GM10847 (cell line): ENCODE data around the gene SPRR3.

Source experiments
- POLR2A ChIP-seq: IDR thresholded peaks from 2 replicates; pipeline ENCODE4 v1.6.1; 2011; ENCODE audit not compliant: insufficient read length; ENCODE audit errors: extremely low read depth

SPRR3 gene

DNA sequence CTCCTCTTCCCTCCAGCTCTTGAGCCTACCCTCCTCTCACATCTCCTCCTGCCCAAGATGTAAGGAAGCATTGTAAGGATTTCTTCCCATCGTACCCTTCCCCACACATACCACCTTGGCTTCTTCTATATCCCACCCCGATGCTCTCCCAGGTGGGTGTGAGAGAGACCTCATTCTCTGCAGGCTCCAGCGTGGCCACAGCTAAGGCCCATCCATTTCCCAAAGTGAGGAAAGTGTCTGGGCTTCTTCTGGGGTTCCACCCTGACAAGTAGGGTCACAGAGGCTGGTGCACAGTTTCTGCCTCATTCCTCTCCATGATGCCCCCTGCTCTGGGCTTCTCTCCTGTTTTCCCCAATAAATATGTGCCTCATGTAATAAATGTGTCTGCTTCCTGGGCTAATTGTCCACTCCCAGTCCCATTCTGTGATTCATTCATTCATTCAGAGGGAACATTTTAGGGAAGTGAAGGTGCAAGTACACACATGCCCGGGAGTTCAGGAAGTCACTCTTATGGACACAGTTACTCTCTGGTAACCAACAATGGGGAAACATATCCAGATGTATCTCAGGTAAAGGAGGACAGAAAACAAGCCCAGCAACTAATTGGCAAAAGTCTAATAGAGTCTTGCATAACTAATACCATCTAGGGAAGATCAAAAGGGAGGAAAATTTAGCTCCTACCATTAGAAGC, 29.2 kb upstream of the SPRR3 start:
- no peak for TF ChIP-seq POLR2A

DNA sequence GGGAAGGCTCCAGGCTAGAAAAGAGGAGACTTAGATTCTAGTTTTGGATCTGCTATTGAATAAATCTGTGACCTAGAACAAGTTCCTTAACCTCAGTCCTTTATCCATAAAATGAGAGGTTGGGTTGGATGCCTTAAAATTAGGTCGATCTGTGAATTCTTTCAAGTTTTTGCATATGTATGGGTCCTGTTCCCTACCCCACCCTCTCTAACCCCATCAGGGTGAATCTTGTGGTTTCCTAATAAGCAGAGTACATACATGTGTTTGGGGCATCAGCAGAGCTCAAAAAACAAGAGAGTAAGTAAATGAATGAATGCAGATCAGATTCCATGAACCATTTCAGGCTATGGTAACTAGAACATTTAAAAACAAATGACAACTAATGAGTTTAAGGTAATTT, 24.9 kb upstream of the SPRR3 start:
- TF ChIP-seq POLR2A, result no peak

- TF ChIP-seq POLR2A, result no peak
Observed at GRCh38 chr1:152977614-152978013, 23.9 kb upstream of the SPRR3 start.

DNA sequence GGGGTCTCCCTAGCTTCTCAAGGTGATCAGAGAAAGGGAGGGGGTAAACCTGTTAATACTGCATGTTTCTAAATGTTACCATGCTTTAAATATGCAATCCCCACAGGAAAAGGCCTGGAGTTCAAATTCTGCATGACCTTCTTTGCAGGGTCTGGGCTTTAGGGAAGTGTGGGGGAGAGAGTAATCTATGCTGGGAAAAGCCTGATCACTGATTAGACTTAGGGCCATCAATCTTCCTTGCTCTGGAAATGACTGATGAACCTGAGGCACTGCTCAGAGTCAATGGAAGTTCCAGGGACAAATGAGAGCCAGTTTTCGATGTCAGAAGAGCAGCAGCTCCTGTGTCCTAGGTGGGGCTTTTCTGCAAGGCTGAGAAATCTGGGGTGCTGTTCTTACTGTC, 20.9 kb upstream of the SPRR3 start:
- no peak for TF ChIP-seq POLR2A

DNA sequence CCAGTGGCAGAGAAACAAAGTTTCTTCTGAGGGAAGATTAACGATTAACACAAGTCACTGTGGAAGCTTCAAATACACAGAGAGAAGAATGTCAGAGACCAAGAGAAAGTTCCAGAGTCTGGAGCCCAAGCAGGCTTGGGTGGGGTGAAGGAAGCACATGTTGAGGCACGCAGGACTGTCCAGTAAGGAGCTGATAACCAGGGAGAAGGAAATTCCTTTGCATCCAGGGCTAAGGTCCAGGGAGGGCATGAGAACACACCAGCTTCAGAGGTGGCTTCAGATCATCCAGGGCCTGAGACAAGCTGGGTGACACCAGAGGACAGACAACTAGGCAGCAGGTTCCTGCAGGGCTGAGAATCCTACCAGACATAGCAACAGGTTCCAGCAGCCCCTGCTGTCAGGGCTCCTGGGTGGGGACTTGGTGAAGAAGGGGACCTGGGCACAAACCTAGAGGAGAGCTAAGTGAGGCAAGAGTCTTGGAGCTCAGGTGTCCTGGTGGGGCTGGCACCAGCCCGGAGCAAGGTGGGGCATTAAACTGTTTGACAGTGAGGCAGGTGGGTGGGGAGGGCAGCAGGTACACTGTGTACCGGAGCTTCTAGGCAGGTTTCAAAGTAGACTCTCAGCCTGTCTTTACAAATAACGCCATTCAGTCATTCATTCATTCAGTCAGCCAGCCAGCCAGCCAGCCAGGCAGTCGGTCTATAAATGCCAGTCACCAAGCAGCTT, 20.2 kb upstream of the SPRR3 start:
- TF ChIP-seq POLR2A, result no peak

GRCh38 chr1:152982076-152982475, 19.5 kb upstream of the SPRR3 start:
- TF ChIP-seq POLR2A, result no peak

- no peak for TF ChIP-seq POLR2A
Observed at GRCh38 chr1:152983234-152983633, 18.3 kb upstream of the SPRR3 start.

DNA sequence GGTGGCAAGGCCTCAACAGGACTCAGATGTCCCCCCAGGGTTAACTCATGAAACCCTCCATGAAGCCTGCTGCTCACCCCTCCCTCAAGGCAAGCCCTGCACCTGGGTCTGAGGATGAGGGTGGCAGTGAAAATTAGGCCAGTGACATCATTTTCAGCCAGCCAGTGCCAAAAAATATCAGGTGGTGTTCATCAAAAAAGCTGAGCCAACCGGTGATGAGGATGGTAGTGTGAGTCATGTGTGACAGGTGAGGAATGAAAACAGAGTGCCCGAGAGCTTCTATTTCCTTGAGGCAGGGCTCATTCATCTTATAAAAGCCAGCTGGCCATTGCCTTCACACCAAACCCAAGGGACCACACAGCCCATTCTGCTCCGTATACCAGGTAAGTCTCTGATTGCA, 17.8 kb upstream of the SPRR3 start, which contains the start of gene SPRR1A:
TSS of gene SPRR1A (plus strand) at position 339 of the 400 bp plus-strand sequence. CDS start 1,150 bp downstream, outside the sequence.
- no peak for TF ChIP-seq POLR2A

- TF ChIP-seq POLR2A, result no peak
Observed at GRCh38 chr1:152986578-152986977, 15.0 kb upstream of the SPRR3 start.

- no peak for TF ChIP-seq POLR2A
Observed at GRCh38 chr1:152993186-152993585, 8.4 kb upstream of the SPRR3 start.

DNA sequence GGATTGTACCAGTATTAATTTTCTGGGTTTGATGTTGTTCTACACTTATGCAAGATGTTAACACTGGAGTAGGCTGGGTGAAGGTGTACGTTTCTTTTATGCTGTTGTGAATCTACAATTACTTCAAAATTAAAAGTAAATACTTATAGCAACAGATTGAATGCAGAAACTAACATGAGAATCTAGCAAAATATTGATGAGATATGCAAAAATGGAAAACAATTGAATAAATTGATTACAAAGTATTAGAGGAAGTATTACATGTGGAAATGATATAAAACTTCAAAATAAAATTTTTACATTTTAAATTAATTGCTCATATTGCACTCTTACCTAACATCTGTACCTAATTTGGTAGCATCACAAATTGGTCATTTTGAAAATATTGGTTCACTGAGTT, 5.7 kb upstream of the SPRR3 start:
- TF ChIP-seq POLR2A, result no peak

GRCh38 chr1:152996633-152997400, 4.7 kb upstream of the SPRR3 start:
- TF ChIP-seq POLR2A, result no peak

GRCh38 chr1:152997901-152998300, 3.6 kb upstream of the SPRR3 start:
- no peak for TF ChIP-seq POLR2A

GRCh38 chr1:152998476-152998875, 3.1 kb upstream of the SPRR3 start:
- no peak for TF ChIP-seq POLR2A

- no peak for TF ChIP-seq POLR2A
Observed at GRCh38 chr1:152999818-153000217, 1.7 kb upstream of the SPRR3 start.

- TF ChIP-seq POLR2A, result no peak
Observed at GRCh38 chr1:153000294-153000693, 1.3 kb upstream of the SPRR3 start.

- no peak for TF ChIP-seq POLR2A
Observed at GRCh38 chr1:153023109-153023508, 21.6 kb downstream of the SPRR3 start.

DNA sequence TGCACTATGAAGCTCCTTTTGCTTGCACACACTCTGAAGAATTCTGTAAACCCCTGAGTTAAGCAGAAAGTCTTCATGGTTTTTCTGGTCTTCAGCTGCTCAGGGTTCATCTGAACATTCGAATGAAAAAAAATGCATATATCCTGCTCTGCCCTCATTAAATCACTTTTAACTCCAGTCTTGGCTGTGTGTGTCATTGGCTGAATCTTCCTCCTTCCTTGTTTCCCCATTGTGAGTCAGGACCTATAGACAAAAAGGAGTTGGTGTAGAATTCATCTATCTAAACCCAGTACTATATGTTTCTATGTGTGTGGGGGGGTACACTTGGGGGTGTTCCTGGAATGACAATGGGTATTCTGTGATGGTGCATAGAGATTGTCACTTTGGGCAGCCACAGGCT, 22.9 kb downstream of the SPRR3 start:
- no peak for TF ChIP-seq POLR2A
